ENCODE data around the gene KCTD1.

Gene KCTD1

GRCh38 chr18:26531605-26532298, 16.6 kb downstream of the KCTD1 start:
- no peak for DNase-seq (ENCODE audit: low read depth in 1 of 2, low spot score in 1 of 2)
- no peaks in the 10 kb centered on the region for H3K27me3 ChIP-seq (ENCODE audit: insufficient read depth, poor library complexity, severe bottlenecking)
- TF ChIP-seq REST (IDR thresholded peaks at IDR 0.05; ENCODE audit: insufficient replicate concordance, low read depth) (no peak), SPI1 (IDR thresholded peaks at IDR 0.05; ENCODE audit: borderline replicate concordance, low read depth) (no peak), POLR2AphosphoS5 (IDR thresholded peaks at IDR 0.05; ENCODE audit: low read depth) (no peak), CTCF (IDR thresholded peaks at IDR 0.05; ENCODE audit: insufficient read depth, low read length) (no peak), GABPA (IDR thresholded peaks at IDR 0.05; ENCODE audit: low read depth) (no peak)
- H3K4me3 ChIP-seq (replicated peaks; ENCODE audit: insufficient read depth, low read length): no peak overlapping the region
- H3K27ac ChIP-seq (replicated peaks): no peak overlapping the region

- Histone ChIP-seq H3K27ac (replicated peaks) (no peak overlapping the region), H3K27me3 (ENCODE audit: insufficient read depth, poor library complexity, severe bottlenecking) (no peaks in the 10 kb centered on the region), H3K4me3 (replicated peaks; ENCODE audit: insufficient read depth, low read length) (no peak overlapping the region)
- no peak for DNase-seq (ENCODE audit: low read depth in 1 of 2, low spot score in 1 of 2)
- TF ChIP-seq REST (IDR thresholded peaks at IDR 0.05; ENCODE audit: insufficient replicate concordance, low read depth): no peak
- TF ChIP-seq CTCF (IDR thresholded peaks at IDR 0.05; ENCODE audit: insufficient read depth, low read length): no peak
- no peak for TF ChIP-seq POLR2AphosphoS5 (IDR thresholded peaks at IDR 0.05; ENCODE audit: low read depth)
- TF ChIP-seq SPI1 (IDR thresholded peaks at IDR 0.05; ENCODE audit: borderline replicate concordance, low read depth): no peak
- TF ChIP-seq GABPA (IDR thresholded peaks at IDR 0.05; ENCODE audit: low read depth): no peak
These were observed 21.5 kb downstream of the KCTD1 start for GRCh38 chr18:26526966-26527234.

- no peak for TF ChIP-seq REST (IDR thresholded peaks at IDR 0.05; ENCODE audit: insufficient replicate concordance, low read depth)
- TF ChIP-seq CTCF (IDR thresholded peaks at IDR 0.05; ENCODE audit: insufficient read depth, low read length): no peak
- TF ChIP-seq SPI1 (IDR thresholded peaks at IDR 0.05; ENCODE audit: borderline replicate concordance, low read depth): no peak
- no peak for TF ChIP-seq GABPA (IDR thresholded peaks at IDR 0.05; ENCODE audit: low read depth)
- no peak for TF ChIP-seq POLR2AphosphoS5 (IDR thresholded peaks at IDR 0.05; ENCODE audit: low read depth)
- Histone ChIP-seq H3K4me3 (replicated peaks; ENCODE audit: insufficient read depth, low read length) (no peak overlapping the region), H3K27me3 (ENCODE audit: insufficient read depth, poor library complexity, severe bottlenecking) (peaks cover 2% of the 10 kb centered on the region), H3K27ac (replicated peaks) (no peak overlapping the region)
- DNase-seq (ENCODE audit: low read depth in 1 of 2, low spot score in 1 of 2): no peak
These were observed 22.0 kb downstream of the KCTD1 start for GRCh38 chr18:26526128-26526965.
